ENCODE data around the gene KRI1. TPM values are rescaled to one million over a fixed set of nuclear protein-coding genes. Genes with fewer than 3 reads are reported as not detected.
A peak's percentile ranks its signal among the peaks of the same experiment; 100 is the strongest.
"Not testable (repeated sequence)": the region's sequence is repeated elsewhere in the genome, so short reads cannot be mapped to it uniquely, and the experiment has no call there.

Gene KRI1
- total and polyA plus RNA-seq, 12 donors = 7.1 to 69.0 (median 20.1) TPM

DNA sequence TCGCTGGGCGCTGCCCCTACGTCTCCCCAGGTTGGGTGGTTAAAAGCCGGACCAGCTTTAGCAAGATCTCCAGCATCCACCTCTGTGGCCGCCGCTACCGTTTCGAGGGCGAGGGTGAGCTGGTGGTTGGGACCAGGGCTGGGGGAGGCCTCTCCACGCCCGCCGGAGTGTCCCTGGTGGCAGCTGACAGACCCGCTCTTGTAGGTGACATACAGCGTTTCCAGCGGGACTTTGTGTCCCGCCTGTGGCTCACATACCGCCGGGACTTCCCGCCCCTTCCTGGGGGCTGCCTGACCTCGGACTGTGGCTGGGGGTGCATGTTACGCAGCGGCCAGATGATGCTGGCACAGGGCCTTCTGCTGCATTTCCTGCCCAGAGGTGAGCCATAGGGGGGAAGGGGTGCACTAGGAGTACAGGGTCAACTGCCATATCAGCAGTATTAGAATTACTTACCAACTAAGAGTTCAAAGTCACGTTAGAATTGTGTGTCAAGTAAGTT lies 21.0 kb downstream of the KRI1 start:
- WGBS, 4 donors = 26 to 34% (median 30%) methylated on average over 2 to 23 of the region's 23 CpGs
- H3K9me3 ChIP-seq (replicated peaks in 1 of 3) = no peaks in the 10 kb centered on the region
- peak in 5 of 7 donors; percentile 36 to 56 (median 44) for DNase-seq
- H3K27ac ChIP-seq = peak overlapping the region in 3 of 5 donors; percentile 84 to 91 (median 90)
- H3K4me1 ChIP-seq (replicated peaks in 1 of 2) = peaks cover 10 to 18% of the 10 kb centered on the region in 2 donors
- no peaks in the 10 kb centered on the region for H3K27me3 ChIP-seq
- peak overlapping the region in 2 of 4 donors; percentile 5 to 75 for H3K4me3 ChIP-seq
- TF ChIP-seq, protein P1, sequence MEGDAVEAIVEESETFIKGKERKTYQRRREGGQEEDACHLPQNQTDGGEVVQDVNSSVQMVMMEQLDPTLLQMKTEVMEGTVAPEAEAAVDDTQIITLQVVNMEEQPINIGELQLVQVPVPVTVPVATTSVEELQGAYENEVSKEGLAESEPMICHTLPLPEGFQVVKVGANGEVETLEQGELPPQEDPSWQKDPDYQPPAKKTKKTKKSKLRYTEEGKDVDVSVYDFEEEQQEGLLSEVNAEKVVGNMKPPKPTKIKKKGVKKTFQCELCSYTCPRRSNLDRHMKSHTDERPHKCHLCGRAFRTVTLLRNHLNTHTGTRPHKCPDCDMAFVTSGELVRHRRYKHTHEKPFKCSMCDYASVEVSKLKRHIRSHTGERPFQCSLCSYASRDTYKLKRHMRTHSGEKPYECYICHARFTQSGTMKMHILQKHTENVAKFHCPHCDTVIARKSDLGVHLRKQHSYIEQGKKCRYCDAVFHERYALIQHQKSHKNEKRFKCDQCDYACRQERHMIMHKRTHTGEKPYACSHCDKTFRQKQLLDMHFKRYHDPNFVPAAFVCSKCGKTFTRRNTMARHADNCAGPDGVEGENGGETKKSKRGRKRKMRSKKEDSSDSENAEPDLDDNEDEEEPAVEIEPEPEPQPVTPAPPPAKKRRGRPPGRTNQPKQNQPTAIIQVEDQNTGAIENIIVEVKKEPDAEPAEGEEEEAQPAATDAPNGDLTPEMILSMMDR (IDR thresholded peaks at IDR 0.05) = peak in 2 of 6 experiments; percentile 3 to 5
- TF ChIP-seq POLR2A (IDR thresholded peaks at IDR 0.05) = no peak
- intact Hi-C loops (cut with DNase I) = no loop called here
- peaks cover 0 to 23% of the 10 kb centered on the region in 2 donors for H3K36me3 ChIP-seq (replicated peaks in 1 of 2)

DNA sequence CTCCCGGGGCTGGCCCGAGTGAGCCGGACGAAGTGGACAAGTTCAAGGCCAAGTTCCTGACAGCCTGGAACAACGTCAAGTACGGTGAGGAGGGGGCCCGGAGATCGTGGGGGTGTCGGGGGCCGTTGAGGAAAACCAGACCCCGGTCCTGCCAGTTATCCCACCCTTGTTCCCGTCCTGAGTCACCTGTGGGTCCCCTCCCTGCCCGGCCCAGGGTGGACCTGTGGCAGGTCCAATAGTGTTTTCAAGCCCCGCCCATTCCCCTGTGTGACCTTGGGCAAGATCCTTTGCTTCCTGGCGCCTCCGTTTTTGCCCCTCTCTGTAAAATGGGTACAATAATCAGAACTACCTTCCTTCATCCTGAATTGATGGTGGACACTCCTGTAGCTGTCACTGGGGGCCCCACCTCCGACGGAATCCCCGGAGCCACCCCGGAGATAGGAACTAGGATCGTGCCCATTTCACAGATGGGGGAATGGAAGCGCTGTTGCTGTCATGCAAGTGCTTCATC lies 21.5 kb downstream of the KRI1 start:
- peak overlapping the region; percentile 59 to 84 (median 80) for H3K4me3 ChIP-seq
- no peaks in the 10 kb centered on the region for H3K9me3 ChIP-seq (replicated peaks in 1 of 3)
- H3K36me3 ChIP-seq (replicated peaks in 1 of 2) = peaks cover 0 to 18% of the 10 kb centered on the region in 2 donors
- intact Hi-C loops (cut with DNase I) = no loop called here
- H3K27ac ChIP-seq = peak overlapping the region; percentile 57 to 91 (median 90)
- TF ChIP-seq POLR2A (IDR thresholded peaks at IDR 0.05) = no peak
- TF ChIP-seq, protein P1 (IDR thresholded peaks at IDR 0.05) = no peak
- H3K27me3 ChIP-seq = no peaks in the 10 kb centered on the region
- H3K4me1 ChIP-seq (replicated peaks in 1 of 2) = peaks cover 10 to 18% of the 10 kb centered on the region in 2 donors
- 1 to 65% (median 20%) methylated on average over 6 to 22 of the region's 22 CpGs for WGBS, 4 donors
- peak in 6 of 7 donors; percentile 54 to 76 (median 71) for DNase-seq

DNA sequence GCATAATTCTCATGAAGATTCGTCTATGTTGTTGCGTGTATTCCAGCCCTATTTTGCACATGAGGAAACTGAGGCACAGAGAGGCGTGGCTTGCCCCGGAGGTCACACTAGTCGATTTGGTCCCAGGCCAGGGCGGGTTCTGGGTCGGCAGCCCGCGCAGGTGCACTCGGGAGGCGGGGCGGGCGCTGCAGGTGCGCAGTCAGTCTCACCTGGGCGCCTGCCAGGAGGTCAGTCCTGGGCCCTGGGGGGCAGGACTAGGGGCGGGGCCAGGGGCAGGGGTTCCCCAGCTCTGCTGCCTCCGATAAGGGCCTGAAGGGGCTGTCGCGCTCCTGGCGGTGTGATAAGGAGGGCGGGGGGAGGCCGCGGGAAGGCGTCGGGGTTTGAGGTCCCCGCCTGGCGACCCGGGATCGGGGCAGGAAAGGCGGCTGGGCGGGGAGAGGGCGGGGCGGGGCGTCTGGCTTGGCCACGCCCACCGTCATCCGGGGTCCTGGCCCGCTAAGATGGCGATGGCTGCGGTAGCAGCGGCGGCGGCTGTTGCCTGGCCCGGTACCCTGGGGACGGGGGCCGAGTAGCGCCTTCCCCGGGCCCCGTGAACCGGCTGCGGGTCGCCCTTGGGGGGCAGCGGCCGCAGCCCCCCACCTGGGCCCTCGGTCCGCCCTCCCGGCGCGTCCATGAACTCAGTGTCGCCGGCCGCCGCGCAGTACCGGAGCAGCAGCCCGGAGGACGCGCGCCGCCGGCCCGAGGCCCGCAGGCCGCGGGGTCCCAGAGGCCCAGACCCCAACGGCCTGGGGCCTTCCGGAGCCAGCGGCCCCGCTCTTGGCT lies 22.2 kb downstream of the KRI1 start, which contains the start of gene ATG4D:
Gene ATG4D, plus strand, starts transcription at position 485 of the 822 bp plus-strand sequence. Its CDS starts 187 bp downstream, at position 672.
- H3K36me3 ChIP-seq (replicated peaks in 1 of 2) = peaks cover 0 to 12% of the 10 kb centered on the region in 2 donors
- peaks cover 10 to 18% of the 10 kb centered on the region in 2 donors for H3K4me1 ChIP-seq (replicated peaks in 1 of 2)
- H3K27me3 ChIP-seq = no peaks in the 10 kb centered on the region
- DNase-seq = peak; percentile 67 to 86 (median 80)
- no peaks in the 10 kb centered on the region for H3K9me3 ChIP-seq (replicated peaks in 1 of 3)
- intact Hi-C loops (cut with DNase I) = no loop called here
- peak; percentile 36 to 75 for TF ChIP-seq POLR2A (IDR thresholded peaks at IDR 0.05)
- TF ChIP-seq, protein P1 (IDR thresholded peaks at IDR 0.05) = no peak
- 1 to 3% (median 2%) methylated on average over 5 to 79 of the region's 79 CpGs for WGBS, 4 donors
- H3K27ac ChIP-seq = peak within 1 kb of the TSS; percentile 57 to 91 (median 90)
- peak within 1 kb of the TSS; percentile 59 to 84 (median 80) for H3K4me3 ChIP-seq

DNA sequence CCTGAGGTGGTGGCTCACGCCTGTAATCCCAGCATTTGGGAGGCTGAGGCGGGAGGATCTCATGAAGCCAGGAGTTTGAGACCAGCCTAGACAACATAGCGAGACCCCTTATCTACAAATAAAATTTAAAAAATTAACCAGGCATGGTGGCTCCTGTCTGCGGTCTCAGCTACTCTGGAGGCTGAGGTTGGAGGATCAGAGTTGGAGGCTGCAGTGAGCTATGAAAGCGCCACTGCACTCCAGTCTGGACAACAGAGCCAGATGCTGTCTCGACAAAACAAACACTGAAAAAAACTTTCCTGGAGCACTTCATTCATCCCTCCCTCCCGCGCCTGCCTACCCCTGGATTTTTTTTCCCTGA lies 22.8 kb downstream of the KRI1 start:
- DNase-seq = no peak
- Histone ChIP-seq H3K36me3 (replicated peaks in 1 of 2) (peaks cover 0 to 11% of the 10 kb centered on the region in 2 donors), H3K27me3 (no peaks in the 10 kb centered on the region), H3K9me3 (replicated peaks in 1 of 3) (no peaks in the 10 kb centered on the region), H3K27ac (no peak overlapping the region), H3K4me1 (replicated peaks in 1 of 2) (peaks cover 10 to 18% of the 10 kb centered on the region in 2 donors), H3K4me3 (peak overlapping the region in 2 of 4 donors; percentile 75 to 84)
- WGBS, 4 donors = 46 to 61% (median 54%) methylated on average over 7 to 8 of the region's 8 CpGs
- intact Hi-C loops (cut with DNase I) = no loop called here
- TF ChIP-seq, protein P1 (IDR thresholded peaks at IDR 0.05) = no peak
- no peak for TF ChIP-seq POLR2A (IDR thresholded peaks at IDR 0.05)

DNA sequence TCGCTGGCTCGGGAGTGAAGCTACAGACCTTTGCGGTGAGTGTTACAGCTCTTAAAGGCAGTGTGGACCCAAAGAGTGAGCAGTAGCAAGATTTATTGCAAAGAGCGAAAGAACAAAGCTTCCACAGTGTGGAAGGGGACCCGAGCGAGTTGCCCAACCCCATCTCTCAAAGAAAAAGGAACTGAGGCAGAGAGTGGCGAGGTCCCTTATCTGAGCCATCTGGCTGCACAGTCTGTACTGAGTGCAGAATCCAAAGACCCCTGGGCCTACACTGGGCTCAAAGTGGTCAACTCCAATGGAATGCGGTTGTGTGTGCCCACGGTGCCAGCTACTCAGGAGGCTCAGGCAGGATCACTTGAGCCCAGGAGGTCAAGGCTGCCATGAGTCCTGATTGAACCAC lies 26.8 kb downstream of the KRI1 start:
- H3K27me3 ChIP-seq; H3K36me3 ChIP-seq (replicated peaks in 1 of 2); H3K4me1 ChIP-seq (replicated peaks in 1 of 2); DNase-seq; H3K27ac ChIP-seq; H3K9me3 ChIP-seq (replicated peaks in 1 of 3); H3K4me3 ChIP-seq; intact Hi-C loops (cut with DNase I): not testable (repeated sequence)
- WGBS, 4 donors = 56 to 70% (median 64%) methylated on average over 7 to 9 of the region's 9 CpGs

Data from adrenal gland (tissue), 12 donors.